Hematopoietic multipotent progenitor cell treated with erythropoietin and hydrocortisone succinate and interleukin-3 and kit ligand, for 6 days (in vitro differentiated cells): ENCODE data around the gene CTXND1.

ENCODE experiments used
- DNase-seq: peaks from one replicate; pipeline ENCODE4 v3.0.0-alpha.2; 2015

CTXND1 gene

GRCh38 chr15:80208758-80209734, 43.0 kb downstream of the CTXND1 start:
- DNase-seq: no peak

DNA sequence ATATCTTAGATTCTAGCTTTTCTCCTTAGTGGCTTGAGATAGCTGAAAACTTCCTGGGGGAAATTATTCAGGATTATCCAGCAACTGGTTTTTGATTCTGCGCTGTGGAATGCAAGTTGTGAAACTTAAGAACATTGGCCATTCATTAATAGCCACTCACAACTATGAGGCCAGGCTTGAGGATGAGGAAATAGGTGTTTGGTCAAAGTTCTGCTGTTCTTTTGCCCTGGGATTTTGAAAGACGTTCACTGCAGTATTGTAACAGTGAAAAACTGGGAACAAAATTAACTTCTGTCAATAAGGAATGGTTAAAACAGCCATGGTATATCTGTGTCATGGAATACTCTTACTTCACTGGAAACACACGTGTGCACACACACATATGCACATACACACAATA, 44.1 kb downstream of the CTXND1 start:
- no peak for DNase-seq

GRCh38 chr15:80204231-80204630, 47.8 kb downstream of the CTXND1 start:
- DNase-seq: no peak

GRCh38 chr15:80203361-80203885, 48.6 kb downstream of the CTXND1 start:
- no peak for DNase-seq

DNA sequence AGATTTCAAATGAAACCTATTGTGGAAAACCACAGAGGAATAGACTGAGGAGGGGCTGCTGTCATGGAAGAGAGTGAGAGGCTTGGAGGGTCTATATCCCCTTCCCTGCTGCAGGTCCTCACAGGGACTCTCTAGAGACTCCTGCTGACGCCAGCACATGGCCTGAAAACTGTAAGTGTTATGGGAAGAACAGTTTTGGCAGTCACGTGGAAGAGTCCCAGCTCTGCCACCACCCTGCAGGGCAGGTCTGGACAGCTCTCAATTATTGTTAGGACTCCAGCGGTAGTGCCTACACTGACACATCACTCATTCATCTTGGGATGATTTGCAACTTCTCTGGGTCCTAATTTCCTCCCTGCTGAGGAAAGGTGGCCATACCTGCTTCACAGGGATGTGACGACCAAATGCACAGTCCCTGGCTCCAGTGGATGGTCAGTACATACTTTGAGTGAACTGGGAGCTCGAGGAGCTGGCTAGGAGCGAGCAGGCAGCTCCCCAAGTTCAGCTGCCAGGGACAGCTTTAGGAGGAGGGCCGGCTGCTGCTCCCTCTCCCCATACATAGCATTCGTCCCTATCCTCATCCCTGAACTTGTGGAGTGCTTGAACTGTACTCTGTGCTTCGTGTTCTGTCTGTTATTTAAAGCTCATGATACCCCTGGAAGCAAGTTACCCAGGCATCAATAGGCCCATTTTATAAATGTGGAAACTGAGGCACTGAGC, 49.2 kb downstream of the CTXND1 start:
- no peak for DNase-seq

- no peak for DNase-seq
These were observed 50.0 kb downstream of the CTXND1 start for GRCh38 chr15:80202016-80202315.

GRCh38 chr15:80201256-80202015, 50.6 kb downstream of the CTXND1 start:
- no peak for DNase-seq

DNA sequence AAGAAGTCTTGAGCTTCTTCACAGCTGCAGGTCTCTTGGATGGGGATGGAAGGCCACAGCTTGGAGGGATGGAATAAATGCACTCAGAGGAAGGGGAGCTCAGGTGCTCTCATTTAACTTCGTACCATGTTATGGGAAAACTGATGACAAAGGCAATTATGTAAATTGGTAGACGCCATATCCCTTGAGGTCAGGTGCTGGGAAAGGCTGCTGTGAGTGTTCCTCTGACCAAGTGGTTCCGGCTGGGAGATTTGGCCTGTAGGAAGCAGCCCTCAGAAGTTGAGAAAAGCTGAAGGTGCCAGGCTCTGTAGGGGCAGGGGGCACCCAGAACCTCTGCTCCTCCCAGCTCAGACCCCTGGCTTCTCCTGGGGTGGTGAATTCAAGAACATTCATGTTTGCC, 52.1 kb downstream of the CTXND1 start:
- DNase-seq: no peak

- no peak for DNase-seq
These were observed 52.6 kb downstream of the CTXND1 start for GRCh38 chr15:80199366-80199765.

DNA sequence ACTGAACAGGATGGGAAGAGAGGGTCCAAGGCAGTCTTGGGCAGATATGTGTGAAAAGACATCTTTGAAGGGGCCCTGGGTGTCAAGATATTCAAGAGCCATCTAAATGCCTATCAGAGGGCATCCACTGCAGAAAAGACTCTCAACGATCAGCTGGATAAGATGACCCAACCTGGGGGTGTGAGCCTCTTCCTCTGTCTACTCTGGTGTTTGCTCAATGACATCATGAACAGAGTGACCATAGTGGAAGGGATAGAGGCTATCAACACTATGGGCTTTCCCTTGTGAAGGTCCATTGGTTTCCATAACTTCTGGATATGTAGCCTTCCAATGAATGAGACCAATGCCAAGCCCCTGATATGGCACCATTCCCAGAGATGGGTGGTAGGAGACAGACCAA, 57.1 kb downstream of the CTXND1 start:
- no peak for DNase-seq

GRCh38 chr15:80194186-80194585, 57.8 kb downstream of the CTXND1 start:
- DNase-seq: no peak

GRCh38 chr15:80191897-80192595, 60.0 kb downstream of the CTXND1 start:
- DNase-seq: no peak

DNA sequence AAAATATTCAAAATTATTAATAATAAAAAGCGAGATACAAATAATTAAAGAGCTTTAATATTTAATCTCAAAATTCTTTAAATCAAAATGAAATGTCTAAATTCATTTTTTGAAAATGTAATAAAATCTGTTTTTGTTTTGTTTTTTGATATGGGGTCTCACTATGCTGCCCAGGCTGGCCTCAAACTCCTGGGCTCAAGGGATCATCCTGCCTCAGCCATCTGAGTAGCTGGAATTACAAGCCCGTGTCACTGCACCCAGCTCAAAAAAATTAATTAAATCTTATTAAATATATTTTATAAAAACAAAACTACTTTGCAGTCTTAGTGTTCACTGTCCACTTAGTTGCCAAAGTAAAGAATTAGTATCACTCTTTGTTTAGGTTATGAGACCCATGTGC, 60.8 kb downstream of the CTXND1 start:
- DNase-seq: no peak

DNA sequence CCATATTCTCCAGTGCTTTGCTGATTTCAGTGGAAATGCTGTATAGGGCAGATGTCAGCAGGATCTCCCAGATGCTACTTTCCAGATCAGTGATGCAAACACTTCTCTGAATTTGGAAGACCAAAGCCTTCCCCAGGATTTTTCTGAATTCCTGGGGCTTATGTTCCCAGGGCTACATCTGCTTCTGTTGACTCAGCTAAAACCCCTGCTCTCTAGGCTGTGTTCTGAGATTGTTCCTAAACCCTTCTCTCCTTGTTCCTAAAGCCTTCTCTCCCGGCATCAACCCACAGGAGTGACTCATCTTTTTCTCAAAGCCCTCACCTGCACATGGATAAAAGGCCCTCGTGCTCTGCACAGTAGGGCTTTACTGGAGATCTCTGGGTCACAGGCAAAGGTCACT, 63.8 kb downstream of the CTXND1 start:
- DNase-seq: no peak

GRCh38 chr15:80186597-80186996, 65.4 kb downstream of the CTXND1 start:
- DNase-seq: no peak

- DNase-seq: no peak
These were observed 65.9 kb downstream of the CTXND1 start for GRCh38 chr15:80186066-80186465.

- no peak for DNase-seq
These were observed 66.9 kb downstream of the CTXND1 start for GRCh38 chr15:80185152-80185551.

- no peak for DNase-seq
These were observed 67.5 kb downstream of the CTXND1 start for GRCh38 chr15:80184554-80184953.

DNA sequence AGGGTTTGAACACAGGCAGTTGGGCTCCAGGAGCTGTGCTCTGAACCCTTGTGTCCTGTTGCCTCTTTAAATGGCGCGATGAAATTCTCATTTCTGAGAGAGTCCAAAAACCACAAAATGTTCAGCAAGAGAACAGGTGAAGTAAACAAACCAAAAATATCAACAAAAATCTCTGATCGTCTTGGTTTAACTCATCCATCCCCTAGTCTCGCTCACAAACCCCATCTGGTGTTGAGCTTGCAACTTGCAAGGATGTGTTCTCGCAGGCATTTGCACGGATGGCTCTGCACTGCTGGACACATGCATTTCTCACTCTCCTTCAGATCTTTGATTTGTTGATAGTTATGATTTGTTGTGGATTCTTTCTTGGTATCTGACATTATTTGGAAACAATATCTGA, 68.1 kb downstream of the CTXND1 start:
- DNase-seq: no peak

- DNase-seq: no peak
These were observed 68.7 kb downstream of the CTXND1 start for GRCh38 chr15:80183306-80183705.

DNA sequence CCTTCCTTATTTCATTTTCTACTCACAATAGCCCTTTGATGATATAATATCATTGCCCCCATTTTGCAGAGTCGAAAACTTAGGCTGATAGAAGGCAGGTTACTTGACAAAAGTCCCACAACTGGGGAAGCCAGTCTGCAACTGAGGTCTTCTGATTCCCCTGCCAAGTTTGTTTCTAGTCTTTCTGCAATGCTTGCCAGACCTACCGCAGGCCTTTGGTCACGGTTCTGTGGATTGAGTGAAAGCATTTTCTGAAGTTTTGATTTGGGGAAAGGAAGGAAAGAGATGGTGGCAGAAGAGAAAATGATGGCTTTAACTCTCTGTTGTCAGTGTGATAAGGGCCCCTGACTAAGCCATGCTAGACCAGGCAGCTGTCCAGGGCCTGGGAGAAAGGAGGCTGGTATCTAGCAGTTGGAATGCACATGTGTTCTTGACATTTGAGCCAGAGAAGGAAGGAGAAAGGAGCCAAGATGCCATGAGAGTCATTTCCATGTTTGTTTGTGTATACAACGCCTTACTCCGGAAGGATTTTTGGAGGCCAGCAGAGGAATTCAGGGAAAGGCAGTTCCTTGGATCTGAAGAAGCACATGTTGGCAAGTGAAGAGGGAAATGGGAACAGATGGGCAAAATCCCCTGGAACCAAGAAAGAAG, 69.3 kb downstream of the CTXND1 start:
- no peak for DNase-seq

DNA sequence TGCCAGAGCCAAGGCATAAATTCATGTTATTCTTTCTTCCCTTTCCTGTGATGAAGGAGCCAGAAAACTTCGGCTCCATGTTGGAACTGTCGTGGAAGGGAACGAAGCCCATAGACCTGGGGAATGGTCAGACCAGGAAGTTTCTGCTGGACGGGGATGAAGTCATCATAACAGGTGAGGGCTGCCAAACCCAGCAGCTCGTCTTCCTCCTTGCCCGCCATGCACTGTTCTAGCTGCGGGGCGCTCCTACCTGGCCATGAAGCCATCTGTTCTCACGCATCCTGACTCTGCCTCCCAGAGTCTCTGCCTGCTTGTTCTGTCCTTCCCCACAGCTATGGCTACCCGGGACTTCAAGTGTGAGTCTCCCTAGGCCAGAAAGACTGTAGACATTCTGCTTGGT, 71.0 kb downstream of the CTXND1 start:
- DNase-seq: no peak
